ENCODE measurements around the gene CCNY.

The CCNY gene

GRCh38 chr10:35612385-35613106 lies 276.2 kb downstream of the CCNY start:
- no peak for DNase-seq

- no peak for DNase-seq
Observed at GRCh38 chr10:35613107-35613440, 276.8 kb downstream of the CCNY start.

- no peak for DNase-seq
Observed at GRCh38 chr10:35613597-35614226, 277.4 kb downstream of the CCNY start.

GRCh38 chr10:35614312-35614711 lies 278.0 kb downstream of the CCNY start:
- no peak for DNase-seq

Data from hypothalamus (tissue), 51 donors.